PC-3 (cell line): ENCODE measurements around the gene CDH4.

Source experiments
- EZH2 ChIP-seq: fragments of 300-600 bp; sonication (generic); IDR thresholded peaks from one replicate; pipeline ENCODE4 v1.6.1; 2017; ENCODE audit warnings: antibody characterized with exemption, mild to moderate bottlenecking, low read length; ENCODE audit not compliant: unreplicated experiment
- TF ChIP-seq, protein P1 (sequence below): fragments of 300-600 bp; sonication (generic); conservative IDR thresholded peaks from 2 replicates; pipeline ENCODE4 v1.5.1; 2017; ENCODE audit warnings: antibody characterized with exemption, low read depth, mild to moderate bottlenecking, low read length

- TF ChIP-seq, protein P1, sequence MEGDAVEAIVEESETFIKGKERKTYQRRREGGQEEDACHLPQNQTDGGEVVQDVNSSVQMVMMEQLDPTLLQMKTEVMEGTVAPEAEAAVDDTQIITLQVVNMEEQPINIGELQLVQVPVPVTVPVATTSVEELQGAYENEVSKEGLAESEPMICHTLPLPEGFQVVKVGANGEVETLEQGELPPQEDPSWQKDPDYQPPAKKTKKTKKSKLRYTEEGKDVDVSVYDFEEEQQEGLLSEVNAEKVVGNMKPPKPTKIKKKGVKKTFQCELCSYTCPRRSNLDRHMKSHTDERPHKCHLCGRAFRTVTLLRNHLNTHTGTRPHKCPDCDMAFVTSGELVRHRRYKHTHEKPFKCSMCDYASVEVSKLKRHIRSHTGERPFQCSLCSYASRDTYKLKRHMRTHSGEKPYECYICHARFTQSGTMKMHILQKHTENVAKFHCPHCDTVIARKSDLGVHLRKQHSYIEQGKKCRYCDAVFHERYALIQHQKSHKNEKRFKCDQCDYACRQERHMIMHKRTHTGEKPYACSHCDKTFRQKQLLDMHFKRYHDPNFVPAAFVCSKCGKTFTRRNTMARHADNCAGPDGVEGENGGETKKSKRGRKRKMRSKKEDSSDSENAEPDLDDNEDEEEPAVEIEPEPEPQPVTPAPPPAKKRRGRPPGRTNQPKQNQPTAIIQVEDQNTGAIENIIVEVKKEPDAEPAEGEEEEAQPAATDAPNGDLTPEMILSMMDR, result no peak
- no peak for TF ChIP-seq EZH2
These were observed 563.1 kb downstream of the CDH4 start for GRCh38 chr20:61815176-61815575.
